ENCODE results near the gene KCNT2. TPM values are rescaled to one million over a fixed set of nuclear protein-coding genes. Genes with fewer than 3 reads are reported as not detected.

KCNT2 gene
- polyA plus RNA-seq, 1 of the 3 experiments (the other 2 are of a cell fraction): 0.56 TPM

- TF ChIP-seq IRF3 (IDR thresholded peaks at IDR 0.05; ENCODE audit: low read depth, low read length) (no peak), PBX3 (IDR thresholded peaks at IDR 0.05) (no peak), USF2 (IDR thresholded peaks at IDR 0.05; ENCODE audit: borderline replicate concordance, low read depth, low read length) (no peak), FOSL2 (IDR thresholded peaks at IDR 0.05; ENCODE audit: borderline replicate concordance, low read depth) (no peak), USF1 (IDR thresholded peaks at IDR 0.05; ENCODE audit: borderline replicate concordance, low read depth) (no peak), NRF1 (IDR thresholded peaks at IDR 0.05; ENCODE audit: low read depth, low read length) (no peak), JUND (IDR thresholded peaks at IDR 0.05) (no peak), REST (IDR thresholded peaks at IDR 0.05; ENCODE audit: low read depth, low read length) (no peak), EP300 (IDR thresholded peaks at IDR 0.05; ENCODE audit: borderline replicate concordance in 1 of 2, low read depth in 1 of 2, low read length in 1 of 2) (no peak)
These were observed 126.6 kb downstream of the KCNT2 start (continued) for GRCh38 chr1:196481616-196482015.

GRCh38 chr1:196477262-196477661 lies 131.0 kb downstream of the KCNT2 start:
- Histone ChIP-seq H3K4me2 (no peak overlapping the region), H3K79me2 (ENCODE audit: insufficient read depth) (no peaks in the 10 kb centered on the region), H3K27ac (ENCODE audit: low read depth in 2 of 2, low read length in 1 of 2) (no peak overlapping the region), H3K4me3 (ENCODE audit: low read depth in 2 of 2, low read length in 1 of 2) (no peak overlapping the region), H3K27me3 (ENCODE audit: insufficient read depth) (no peaks in the 10 kb centered on the region), H3K36me3 (replicated peaks in 1 of 2; ENCODE audit: control insufficient read depth in 1 of 2, insufficient read depth in 2 of 2, low read length in 1 of 2) (peaks cover 0 to 4% of the 10 kb centered on the region in 2 experiments), H2AFZ (ENCODE audit: low read depth) (no peak overlapping the region), H4K20me1 (ENCODE audit: insufficient read depth) (no peaks in the 10 kb centered on the region), H3K4me1 (ENCODE audit: control insufficient read depth in 1 of 2, insufficient read depth in 2 of 2, low read depth in 1 of 2, low read length in 1 of 2) (no peaks in the 10 kb centered on the region; a peak in 1 of 4 replicates), H3K9me2 (no peaks in the 10 kb centered on the region), H3K9me3 (no peaks in the 10 kb centered on the region), H3F3A (replicated peaks; ENCODE audit: insufficient read depth) (no peaks in the 10 kb centered on the region), H3K9ac (no peak overlapping the region)
- DNase-seq: no peak
- WGBS (ENCODE audit: low lambda C conversion rate): 81% methylated on average over 2 of the region's 2 CpGs
- CTCF ChIA-PET: no interaction called here
- POLR2A ChIA-PET: no interaction called here
- TF ChIP-seq GATA2 (CRISPR knock-in tag; IDR thresholded peaks at IDR 0.05): no peak
- no peak for TF ChIP-seq MEF2A (IDR thresholded peaks at IDR 0.05; ENCODE audit: borderline replicate concordance, low read depth)
- TF ChIP-seq EZH2phosphoT487 (IDR thresholded peaks at IDR 0.05; ENCODE audit: borderline replicate concordance, low read depth): no peak
- TF ChIP-seq EP300 (IDR thresholded peaks at IDR 0.05; ENCODE audit: borderline replicate concordance in 1 of 2, low read depth in 1 of 2, low read length in 1 of 2): no peak
- TF ChIP-seq PBX3 (IDR thresholded peaks at IDR 0.05): no peak
- TF ChIP-seq FOXM1 (IDR thresholded peaks at IDR 0.05; ENCODE audit: low read depth): no peak
- TF ChIP-seq GABPA (IDR thresholded peaks at IDR 0.05; ENCODE audit: low read depth): no peak
- TF ChIP-seq CTCF (IDR thresholded peaks at IDR 0.05): no peak
- TF ChIP-seq USF1 (IDR thresholded peaks at IDR 0.05; ENCODE audit: borderline replicate concordance, low read depth): no peak
- TF ChIP-seq RXRA (IDR thresholded peaks at IDR 0.05; ENCODE audit: borderline replicate concordance, low read depth): no peak
- TF ChIP-seq MXI1 (IDR thresholded peaks at IDR 0.05; ENCODE audit: low read depth, low read length): no peak
- no peak for TF ChIP-seq RAD21 (IDR thresholded peaks at IDR 0.05; ENCODE audit: low read length)
